PFSK-1 (cell line): Measurements from ENCODE around the gene CLUH.
A peak's percentile ranks its signal among the peaks of the same experiment; 100 is the strongest.

Experiments
- FOXP2 ChIP-seq: optimal IDR thresholded peaks from 2 replicates; pipeline ENCODE3; 2011; ENCODE audit warnings: borderline replicate concordance, control low read depth, inconsistent platforms; ENCODE audit not compliant: insufficient read depth; ENCODE audit errors: extremely low read length, extremely low read depth
- POLR2AphosphoS5 ChIP-seq: IDR thresholded peaks from 2 replicates; pipeline ENCODE4 v1.6.1; 2012; ENCODE audit warnings: low read depth, mild to moderate bottlenecking, control low read depth, low read length, moderate library complexity
- REST ChIP-seq, 2 experiments: IDR thresholded peaks; 2 replicates each; pipeline versions ENCODE4 v1.6.1 to v1.8.0; 2011 to 2012; ENCODE audit warnings: low read depth in 2 of 2, low read length in 2 of 2, control low read depth in 1 of 2, inconsistent platforms in 1 of 2, mild to moderate bottlenecking in 1 of 2, moderate library complexity in 1 of 2; ENCODE audit not compliant: insufficient read depth in 1 of 2
- SIN3A ChIP-seq: IDR thresholded peaks from 2 replicates; pipeline ENCODE4 v1.6.1; 2012; ENCODE audit warnings: mild to moderate bottlenecking, low read length, moderate library complexity, borderline replicate concordance; ENCODE audit not compliant: insufficient read depth
- TAF1 ChIP-seq: IDR thresholded peaks from 2 replicates; pipeline ENCODE4 v1.6.1; 2012; ENCODE audit warnings: low read length, control low read depth, borderline replicate concordance; ENCODE audit not compliant: insufficient read depth

CLUH gene

GRCh38 chr17:2712300-2713043 is 908 bp upstream of the CLUH start:
- TF ChIP-seq TAF1 (no peak), FOXP2 (no peak), SIN3A (no peak), POLR2AphosphoS5 (no peak), REST (IDR thresholded peaks at IDR 0.05; ENCODE audit: insufficient read depth in 1 of 2, low read depth in 2 of 2, low read length in 2 of 2) (no peak)

- TF ChIP-seq TAF1 (peak; percentile 1; the same call in 1 of the 2 replicates), REST (IDR thresholded peaks at IDR 0.05; ENCODE audit: insufficient read depth in 1 of 2, low read depth in 2 of 2, low read length in 2 of 2) (no peak)
Measured at GRCh38 chr17:2710803-2711607, 559 bp downstream of the CLUH start.

- TF ChIP-seq REST (IDR thresholded peaks at IDR 0.05; ENCODE audit: insufficient read depth in 1 of 2, low read depth in 2 of 2, low read length in 2 of 2) (no peak), POLR2AphosphoS5 (no peak), FOXP2 (no peak), TAF1 (no peak), SIN3A (no peak)
Measured at GRCh38 chr17:2710071-2710802, 1.3 kb downstream of the CLUH start.

- TF ChIP-seq TAF1, result no peak
- TF ChIP-seq SIN3A, result no peak
- no peak for TF ChIP-seq REST (IDR thresholded peaks at IDR 0.05; ENCODE audit: insufficient read depth in 1 of 2, low read depth in 2 of 2, low read length in 2 of 2)
- TF ChIP-seq POLR2AphosphoS5, result no peak
- no peak for TF ChIP-seq FOXP2
Measured at GRCh38 chr17:2709183-2709661, 2.3 kb downstream of the CLUH start.
